Retinal pigment epithelial cell (primary cell): ENCODE results near the gene KCNC3.
"Not testable (repeated sequence)": the region's sequence is repeated elsewhere in the genome, so short reads cannot be mapped to it uniquely, and the experiment has no call there.

Source experiments
- DNase-seq: peaks from one replicate; pipeline ENCODE4 v3.0.0-alpha.2; 2010; ENCODE audit warnings: low read depth
- H3K4me3 ChIP-seq: 2 replicates; pipeline ENCODE4 v1.5.1; 2011; ENCODE audit warnings: mild to moderate bottlenecking, low read length, control low read depth, moderate library complexity
- CTCF ChIP-seq: conservative IDR thresholded peaks from 2 replicates; pipeline ENCODE4 v1.5.1; 2011; ENCODE audit warnings: low read depth, low read length, control low read depth, inconsistent platforms

Gene KCNC3

GRCh38 chr19:50349277-50350057 lies 20.3 kb upstream of the KCNC3 start:
- TF ChIP-seq CTCF: no peak
- DNase-seq: no peak

GRCh38 chr19:50347089-50347581 lies 18.0 kb upstream of the KCNC3 start:
- DNase-seq, H3K4me3 ChIP-seq: not testable (repeated sequence)

More at GRCh38 chr19:50349277-50350057, 20.3 kb upstream of the KCNC3 start:
- no peak overlapping the region for H3K4me3 ChIP-seq

GRCh38 chr19:50344661-50345318 lies 15.6 kb upstream of the KCNC3 start:
- no peak overlapping the region for H3K4me3 ChIP-seq
- TF ChIP-seq CTCF: no peak
- DNase-seq: no peak

GRCh38 chr19:50341091-50341564 lies 12.0 kb upstream of the KCNC3 start:
- H3K4me3 ChIP-seq: no peak overlapping the region
- no peak for DNase-seq

GRCh38 chr19:50340331-50340730 lies 11.2 kb upstream of the KCNC3 start:
- no peak for DNase-seq
- TF ChIP-seq CTCF: no peak
- H3K4me3 ChIP-seq: no peak overlapping the region

More at GRCh38 chr19:50341091-50341564, 12.0 kb upstream of the KCNC3 start:
- no peak for TF ChIP-seq CTCF

GRCh38 chr19:50337031-50337430 lies 7.9 kb upstream of the KCNC3 start:
- DNase-seq, H3K4me3 ChIP-seq: not testable (repeated sequence)

GRCh38 chr19:50334741-50335421 lies 5.7 kb upstream of the KCNC3 start:
- no peak overlapping the region for H3K4me3 ChIP-seq
- no peak for DNase-seq
- no peak for TF ChIP-seq CTCF
